Prostate gland (tissue), 2 donors: ENCODE results near the gene DMAC2L.

Experiments used
- POLR2AphosphoS5 ChIP-seq: sonication (generic); formaldehyde crosslinking; IDR thresholded peaks from one replicate; pipeline ENCODE4 v1.6.1; 2017; ENCODE audit warnings: antibody characterized with exemption
- TF ChIP-seq, protein P1 (sequence below), 4 experiments: fragments of 200-600 bp in 2 of 4; fragments of 450-650 bp in 2 of 4; sonication (generic) in 2 of 4; IDR thresholded peaks; 1 replicate in 3 of 4; 2 replicates in 1 of 4; pipeline ENCODE4 v1.5.1; 2016 to 2019; ENCODE audit warnings: antibody characterized with exemption in 4 of 4, mild to moderate bottlenecking in 2 of 4, moderate library complexity in 2 of 4

DNA sequence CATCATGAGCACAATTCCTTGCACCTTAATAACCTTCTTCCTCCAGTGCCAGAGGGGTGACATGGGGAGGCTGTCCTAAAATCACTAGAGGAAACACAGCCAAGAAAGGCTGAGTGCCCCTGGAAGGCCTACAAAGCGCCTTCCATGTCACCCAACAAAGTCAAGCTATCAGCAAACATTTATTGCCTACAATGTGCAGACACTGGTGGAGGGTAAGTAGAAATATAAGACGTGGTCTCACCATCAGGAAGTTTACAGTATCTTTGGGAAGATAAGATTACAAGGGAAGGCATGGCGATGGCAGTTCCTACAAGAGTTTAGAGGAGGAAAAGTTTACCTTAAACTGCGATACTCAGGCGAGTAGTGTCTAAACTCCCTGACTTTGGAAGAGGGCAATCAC is 27.9 kb downstream of the DMAC2L start:
- TF ChIP-seq, protein P1, sequence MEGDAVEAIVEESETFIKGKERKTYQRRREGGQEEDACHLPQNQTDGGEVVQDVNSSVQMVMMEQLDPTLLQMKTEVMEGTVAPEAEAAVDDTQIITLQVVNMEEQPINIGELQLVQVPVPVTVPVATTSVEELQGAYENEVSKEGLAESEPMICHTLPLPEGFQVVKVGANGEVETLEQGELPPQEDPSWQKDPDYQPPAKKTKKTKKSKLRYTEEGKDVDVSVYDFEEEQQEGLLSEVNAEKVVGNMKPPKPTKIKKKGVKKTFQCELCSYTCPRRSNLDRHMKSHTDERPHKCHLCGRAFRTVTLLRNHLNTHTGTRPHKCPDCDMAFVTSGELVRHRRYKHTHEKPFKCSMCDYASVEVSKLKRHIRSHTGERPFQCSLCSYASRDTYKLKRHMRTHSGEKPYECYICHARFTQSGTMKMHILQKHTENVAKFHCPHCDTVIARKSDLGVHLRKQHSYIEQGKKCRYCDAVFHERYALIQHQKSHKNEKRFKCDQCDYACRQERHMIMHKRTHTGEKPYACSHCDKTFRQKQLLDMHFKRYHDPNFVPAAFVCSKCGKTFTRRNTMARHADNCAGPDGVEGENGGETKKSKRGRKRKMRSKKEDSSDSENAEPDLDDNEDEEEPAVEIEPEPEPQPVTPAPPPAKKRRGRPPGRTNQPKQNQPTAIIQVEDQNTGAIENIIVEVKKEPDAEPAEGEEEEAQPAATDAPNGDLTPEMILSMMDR (IDR thresholded peaks at IDR 0.05), result no peak
- TF ChIP-seq POLR2AphosphoS5, result no peak
